SK-N-SH treated with all-trans-retinoic acid at 6 μM for 48 hours (cell line): ENCODE measurements around the gene MYPN.

Experiments
- CREB5 ChIP-seq: fragments of 250-450 bp; sonication (Bioruptor Pico); IDR thresholded peaks from 2 replicates; pipeline ENCODE4 v1.5.1; 2020; ENCODE audit warnings: low read depth, mild to moderate bottlenecking, moderate library complexity
- GLIS3 ChIP-seq: fragments of 250-450 bp; sonication (Bioruptor Pico); IDR thresholded peaks from 2 replicates; pipeline ENCODE4 v1.5.0; 2020; ENCODE audit warnings: mild to moderate bottlenecking, moderate library complexity
- PATZ1 ChIP-seq: fragments of 250-450 bp; sonication (Bioruptor Pico); IDR thresholded peaks from 2 replicates; pipeline ENCODE4 v1.8.0; 2020; ENCODE audit warnings: mild to moderate bottlenecking, moderate library complexity, borderline replicate concordance
- RARB ChIP-seq: fragments of 250-450 bp; sonication (Bioruptor Pico); IDR thresholded peaks from 2 replicates; pipeline ENCODE4 v1.8.0; 2021; ENCODE audit warnings: mild to moderate bottlenecking, moderate library complexity
- TOX ChIP-seq: fragments of 250-450 bp; sonication (Bioruptor Pico); IDR thresholded peaks from 2 replicates; pipeline ENCODE4 v1.8.0; 2021; ENCODE audit warnings: mild to moderate bottlenecking, moderate library complexity, borderline replicate concordance
- ZFP30 ChIP-seq: fragments of 450-650 bp; formaldehyde crosslinking; IDR thresholded peaks from 2 replicates; pipeline ENCODE4 v1.5.0; 2022; ENCODE audit warnings: mild to moderate bottlenecking, moderate library complexity

DNA sequence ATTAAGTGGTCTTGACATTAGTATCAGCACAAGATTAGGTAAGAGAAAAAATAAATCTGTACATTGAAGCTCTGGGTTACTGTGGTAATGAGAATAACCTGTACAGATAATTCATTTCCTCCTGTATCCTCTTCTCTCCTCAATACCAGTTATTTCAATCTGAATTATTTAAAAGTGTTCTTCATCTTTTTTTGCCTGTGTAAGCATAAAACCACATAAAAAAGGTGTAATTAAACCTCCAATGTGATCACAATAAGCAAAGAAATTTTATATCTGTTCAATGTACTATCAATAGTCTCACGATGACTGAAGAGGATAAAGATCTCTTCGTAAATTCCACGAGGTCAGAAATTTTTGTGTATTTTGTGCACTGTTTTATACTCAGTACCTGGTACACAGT lies 1.2 kb upstream of the MYPN start:
- TF ChIP-seq RARB (CRISPR knock-in tag) (no peak), ZFP30 (CRISPR knock-in tag) (no peak), PATZ1 (no peak), TOX (no peak), GLIS3 (no peak), CREB5 (CRISPR knock-in tag) (no peak)
